ENCODE measurements around the gene AMT. TPM values are rescaled to one million over a fixed set of nuclear protein-coding genes. Genes with fewer than 3 reads are reported as not detected.

The AMT gene
- total and polyA plus RNA-seq, 2 of the 13 experiments (the other 11 are each of a cell fraction or from before 2014, with no cell fraction given), result 35.3 to 59.0 TPM

- TF ChIP-seq SNAPC4 (CRISPR knock-in tag; IDR thresholded peaks at IDR 0.05), result 0 out of 2 replicates have a peak, but pooled peaks have one; percentile 60
- no peak for TF ChIP-seq SIX4 (CRISPR knock-in tag; IDR thresholded peaks at IDR 0.05)
- no peak for TF ChIP-seq ZNF138 (CRISPR knock-in tag; IDR thresholded peaks at IDR 0.05; ENCODE audit: low read depth)
- TF ChIP-seq ZFAT (CRISPR knock-in tag; conservative IDR thresholded peaks at IDR 0.05), result no peak
- TF ChIP-seq RXRB (CRISPR knock-in tag; IDR thresholded peaks at IDR 0.05; ENCODE audit: borderline replicate concordance), result no peak
- peak in 1 of 2 experiments; percentile 69; a peak in 1 of 4 replicates for TF ChIP-seq KLF16 (CRISPR knock-in tag; IDR thresholded peaks at IDR 0.05)
- no peak for TF ChIP-seq FOXO1 (CRISPR knock-in tag; IDR thresholded peaks at IDR 0.05)
- no peak for TF ChIP-seq ZNF549 (CRISPR knock-in tag; IDR thresholded peaks at IDR 0.05)
- TF ChIP-seq NCOA1 (CRISPR knock-in tag; IDR thresholded peaks at IDR 0.05), result no peak
- TF ChIP-seq ZFP41 (CRISPR knock-in tag; IDR thresholded peaks at IDR 0.05; ENCODE audit: borderline replicate concordance), result no peak
- TF ChIP-seq JUND (CRISPR knock-in tag; IDR thresholded peaks at IDR 0.05), result no peak
- no peak for TF ChIP-seq ZNF343 (CRISPR knock-in tag; IDR thresholded peaks at IDR 0.05)
- TF ChIP-seq SRSF4 (IDR thresholded peaks at IDR 0.05; ENCODE audit: low read depth, low read length, poor library complexity, severe bottlenecking), result no peak
- TF ChIP-seq ZNF256 (CRISPR knock-in tag; conservative IDR thresholded peaks at IDR 0.05), result no peak
- no peak for TF ChIP-seq RFX5 (IDR thresholded peaks at IDR 0.05; ENCODE audit: low read depth, low read length)
- no peak for TF ChIP-seq RAD51 (IDR thresholded peaks at IDR 0.05; ENCODE audit: borderline replicate concordance)
- TF ChIP-seq ZNF672 (CRISPR knock-in tag; IDR thresholded peaks at IDR 0.05), result no peak
- TF ChIP-seq ZNF605 (CRISPR knock-in tag; IDR thresholded peaks at IDR 0.05), result 0 out of 2 replicates have a peak, but pooled peaks have one; percentile 19
- TF ChIP-seq MAFK (conservative IDR thresholded peaks at IDR 0.05 in 1 of 2, IDR thresholded peaks at IDR 0.05 in 1 of 2; ENCODE audit: low read length in 2 of 2), result no peak
- TF ChIP-seq TCF7L2 (IDR thresholded peaks at IDR 0.05; ENCODE audit: low read depth, low read length), result no peak
- TF ChIP-seq KLF15 (CRISPR knock-in tag; IDR thresholded peaks at IDR 0.05; ENCODE audit: borderline replicate concordance), result no peak
- TF ChIP-seq ADNP (CRISPR knock-in tag; IDR thresholded peaks at IDR 0.05), result no peak
- no peak for TF ChIP-seq ZNF878 (CRISPR knock-in tag; IDR thresholded peaks at IDR 0.05)
- TF ChIP-seq ZSCAN12 (CRISPR knock-in tag; IDR thresholded peaks at IDR 0.05), result no peak
These were observed 47.0 kb upstream of the AMT start (continued) for GRCh38 chr3:49469037-49469935.

Measured in HepG2 (cell line).